Ishikawa (cell line): Measurements from ENCODE around the gene C19orf67.
A peak's percentile ranks its signal among the peaks of the same experiment; 100 is the strongest.

Source experiments
- CEBPB ChIP-seq: IDR thresholded peaks from 2 replicates; pipeline ENCODE4 v1.6.1; 2012
- EGR1 ChIP-seq: IDR thresholded peaks from 2 replicates; pipeline ENCODE4 v1.6.1; 2012
- EP300 ChIP-seq: IDR thresholded peaks from 2 replicates; pipeline ENCODE4 v1.6.1; 2012; ENCODE audit warnings: borderline replicate concordance
- FOXM1 ChIP-seq: IDR thresholded peaks from 2 replicates; pipeline ENCODE4 v1.6.1; 2012; ENCODE audit warnings: low read depth, borderline replicate concordance
- MAX ChIP-seq: IDR thresholded peaks from 2 replicates; pipeline ENCODE4 v1.6.1; 2012
- NFIC ChIP-seq: IDR thresholded peaks from 2 replicates; pipeline ENCODE4 v1.6.1; 2012
- RAD21 ChIP-seq: IDR thresholded peaks from 2 replicates; pipeline ENCODE4 v1.6.1; 2012; ENCODE audit warnings: low read depth
- REST ChIP-seq: IDR thresholded peaks from 2 replicates; pipeline ENCODE4 v1.6.1; 2012; ENCODE audit warnings: low read depth, mild to moderate bottlenecking
- TAF1 ChIP-seq: IDR thresholded peaks from 2 replicates; pipeline ENCODE4 v1.6.1; 2012; ENCODE audit warnings: low read depth, mild to moderate bottlenecking
- TEAD4 ChIP-seq: IDR thresholded peaks from 2 replicates; pipeline ENCODE4 v1.6.1; 2012
- YY1 ChIP-seq: IDR thresholded peaks from 2 replicates; pipeline ENCODE4 v1.6.1; 2012; ENCODE audit warnings: low read depth
- ZBTB7A ChIP-seq: IDR thresholded peaks from 2 replicates; pipeline ENCODE4 v1.6.1; 2012; ENCODE audit warnings: low read depth

GRCh38 chr19:14081797-14082674 lies 3.5 kb downstream of the C19orf67 start:
- TF ChIP-seq REST: no peak
- TF ChIP-seq MAX: no peak
- no peak for TF ChIP-seq TEAD4
- no peak for TF ChIP-seq NFIC
- TF ChIP-seq ZBTB7A: peak; percentile 77
- peak; percentile 51; the same call in 1 of the 2 replicates for TF ChIP-seq EGR1
- TF ChIP-seq TAF1: no peak
- no peak for TF ChIP-seq FOXM1
- no peak for TF ChIP-seq CEBPB
- no peak for TF ChIP-seq YY1
- no peak for TF ChIP-seq RAD21
- TF ChIP-seq EP300: no peak
